Amniotic stem cell (primary cell): Measurements from ENCODE around the gene PTPRK.

Source experiments
- DNase-seq: peaks from one replicate; lab custom pipeline; 2025; lab: John Stamatoyannopoulos, UW

PTPRK gene

GRCh38 chr6:127923135-127923534 is 597.3 kb downstream of the PTPRK start:
- no peak for DNase-seq

DNA sequence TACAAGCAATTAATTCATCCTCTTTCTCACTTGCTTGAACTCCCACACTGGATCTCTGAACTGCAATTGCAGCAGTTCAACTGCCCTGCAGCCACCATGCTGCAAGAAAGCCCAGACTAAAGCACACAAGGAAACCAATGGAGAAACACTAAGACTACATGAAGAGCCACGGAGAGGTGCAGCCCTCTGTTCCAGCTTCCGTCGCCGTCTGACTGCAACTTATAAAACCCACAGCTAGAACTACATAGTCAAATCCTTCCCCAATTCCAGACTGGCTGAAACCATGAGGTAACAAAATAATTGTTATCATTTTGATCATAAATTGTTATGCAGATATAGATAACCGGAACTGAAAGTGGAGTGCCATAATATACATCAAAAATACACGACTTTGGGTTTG is 598.4 kb downstream of the PTPRK start:
- DNase-seq: no peak

- no peak for DNase-seq
Measured at GRCh38 chr6:127920804-127921203, 599.6 kb downstream of the PTPRK start.
